HG03066 (cell line): ENCODE measurements around the gene MICU1.
"Not testable (repeated sequence)": the region's sequence is repeated elsewhere in the genome, so short reads cannot be mapped to it uniquely, and the experiment has no call there.

ENCODE experiments used
- ATAC-seq: cut with Tn5 transposase; IDR thresholded peaks from one replicate; pipeline ENCODE4 v1.9.1; 2021; ENCODE audit warnings: low read depth; ENCODE audit not compliant: unreplicated experiment

The MICU1 gene, protein sequence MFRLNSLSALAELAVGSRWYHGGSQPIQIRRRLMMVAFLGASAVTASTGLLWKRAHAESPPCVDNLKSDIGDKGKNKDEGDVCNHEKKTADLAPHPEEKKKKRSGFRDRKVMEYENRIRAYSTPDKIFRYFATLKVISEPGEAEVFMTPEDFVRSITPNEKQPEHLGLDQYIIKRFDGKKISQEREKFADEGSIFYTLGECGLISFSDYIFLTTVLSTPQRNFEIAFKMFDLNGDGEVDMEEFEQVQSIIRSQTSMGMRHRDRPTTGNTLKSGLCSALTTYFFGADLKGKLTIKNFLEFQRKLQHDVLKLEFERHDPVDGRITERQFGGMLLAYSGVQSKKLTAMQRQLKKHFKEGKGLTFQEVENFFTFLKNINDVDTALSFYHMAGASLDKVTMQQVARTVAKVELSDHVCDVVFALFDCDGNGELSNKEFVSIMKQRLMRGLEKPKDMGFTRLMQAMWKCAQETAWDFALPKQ

DNA sequence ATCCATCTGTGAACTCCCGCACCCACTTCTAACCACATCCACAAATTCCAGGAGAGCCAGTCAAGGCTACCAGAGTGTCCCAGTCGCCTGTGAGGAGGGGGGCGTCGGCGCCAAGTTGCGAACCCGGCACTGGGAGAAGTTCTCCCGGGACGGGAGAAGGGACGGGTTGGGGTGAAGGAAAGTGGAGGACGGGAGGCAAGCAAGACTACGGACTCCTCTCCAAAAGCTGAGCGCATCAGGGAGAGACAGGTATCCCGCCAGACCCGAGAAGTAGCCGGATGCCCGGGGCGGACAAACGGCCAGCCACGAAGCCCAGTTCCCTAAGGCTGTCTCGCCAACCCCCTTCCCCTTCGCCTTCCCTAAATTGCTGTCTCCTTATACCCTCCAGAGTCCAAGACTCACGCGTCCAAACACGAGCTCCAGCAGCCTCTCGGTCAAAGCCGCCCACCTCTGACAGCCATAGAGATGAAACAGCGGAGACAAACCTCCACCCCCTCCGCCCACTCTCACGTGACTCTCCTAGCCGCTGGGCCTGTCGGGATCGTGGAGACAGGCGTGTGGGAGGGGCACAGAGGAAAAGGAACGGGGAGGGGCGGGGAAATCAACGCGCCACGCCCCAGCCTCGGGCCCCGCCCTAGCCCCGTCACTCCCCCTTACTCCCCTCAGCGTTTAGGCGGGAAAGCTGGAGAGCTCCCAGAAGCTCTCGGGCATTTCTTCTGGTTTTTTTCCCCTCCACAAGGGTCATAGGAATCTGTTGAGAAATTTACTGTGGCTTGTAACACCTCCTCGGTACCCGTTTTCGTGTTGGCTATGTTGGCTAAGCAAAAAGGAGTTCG, at the start of gene MICU1:
TSS of gene MICU1 (minus strand) at position 472 of the 836 bp plus-strand sequence. CDS start 59,286 bp downstream, outside the sequence.
- ATAC-seq, result peak; percentile 96

DNA sequence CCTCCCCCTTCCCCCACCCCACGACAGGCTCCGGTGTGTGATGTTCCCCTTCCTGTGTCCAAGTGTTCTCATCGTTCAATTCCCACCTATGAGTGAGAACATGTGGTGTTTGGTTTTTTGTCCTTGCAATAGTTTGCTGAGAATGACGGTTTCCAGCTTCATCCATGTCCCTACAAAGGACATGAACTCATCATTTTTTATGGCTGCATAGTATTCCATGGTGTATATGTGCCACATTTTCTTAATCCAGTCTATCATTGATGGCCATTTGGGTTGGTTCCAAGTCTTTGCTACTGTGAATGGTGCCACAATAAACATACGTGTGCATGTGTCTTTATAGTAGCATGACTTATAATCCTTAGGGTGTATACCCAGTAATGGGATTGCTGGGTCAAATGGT, 48.3 kb upstream of the MICU1 start:
- not testable (repeated sequence) for ATAC-seq

- ATAC-seq, result no peak
Observed at GRCh38 chr10:72673280-72673679, 47.4 kb upstream of the MICU1 start.

- ATAC-seq, result no peak
Observed at GRCh38 chr10:72667207-72667864, 41.5 kb upstream of the MICU1 start.

DNA sequence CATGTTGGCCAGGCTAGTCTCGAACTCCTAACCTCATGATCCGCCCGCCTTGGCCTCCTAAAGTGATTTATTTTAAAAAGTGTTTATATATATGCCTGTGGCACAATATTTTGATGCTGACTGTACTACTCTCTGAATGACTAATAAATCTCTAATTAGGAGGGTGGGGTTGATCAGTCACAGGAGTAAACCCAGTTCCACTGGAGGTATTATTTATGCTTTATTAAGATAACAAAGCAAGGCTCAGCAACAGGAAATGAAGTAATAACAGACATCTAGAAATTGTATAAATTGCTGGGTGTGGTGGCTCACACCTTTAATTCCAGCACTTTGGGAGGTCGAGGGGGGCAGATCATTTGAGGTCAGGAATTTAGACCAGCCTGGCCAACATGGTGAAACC, 40.0 kb upstream of the MICU1 start:
- ATAC-seq, result no peak

- no peak for ATAC-seq
Observed at GRCh38 chr10:72663971-72664370, 38.1 kb upstream of the MICU1 start.

GRCh38 chr10:72661431-72661830, 35.6 kb upstream of the MICU1 start:
- no peak for ATAC-seq

GRCh38 chr10:72660220-72660619, 34.3 kb upstream of the MICU1 start:
- ATAC-seq, result no peak

DNA sequence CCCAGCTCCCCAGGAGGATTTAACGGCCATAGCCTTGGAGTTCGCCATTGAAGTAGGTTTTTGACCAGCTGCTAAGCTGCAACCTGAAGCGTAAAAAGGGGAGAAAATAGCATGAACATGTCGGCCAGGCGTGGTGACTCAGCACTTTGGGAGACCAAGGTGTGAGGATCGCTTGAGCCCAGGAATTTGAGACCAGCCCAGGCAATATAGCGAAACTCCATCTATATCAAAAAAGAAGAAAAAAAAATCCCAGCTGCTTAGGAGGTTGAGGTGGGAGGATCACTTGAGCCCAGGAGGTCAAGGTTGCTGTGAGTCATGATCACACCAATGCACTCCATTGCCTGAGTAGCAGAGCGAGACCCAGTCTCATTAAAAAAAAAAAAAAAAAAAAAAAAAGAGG, 33.8 kb upstream of the MICU1 start:
- no peak for ATAC-seq

GRCh38 chr10:72658696-72659400, 33.0 kb upstream of the MICU1 start:
- ATAC-seq, result no peak

GRCh38 chr10:72654720-72655119, 28.8 kb upstream of the MICU1 start:
- no peak for ATAC-seq

DNA sequence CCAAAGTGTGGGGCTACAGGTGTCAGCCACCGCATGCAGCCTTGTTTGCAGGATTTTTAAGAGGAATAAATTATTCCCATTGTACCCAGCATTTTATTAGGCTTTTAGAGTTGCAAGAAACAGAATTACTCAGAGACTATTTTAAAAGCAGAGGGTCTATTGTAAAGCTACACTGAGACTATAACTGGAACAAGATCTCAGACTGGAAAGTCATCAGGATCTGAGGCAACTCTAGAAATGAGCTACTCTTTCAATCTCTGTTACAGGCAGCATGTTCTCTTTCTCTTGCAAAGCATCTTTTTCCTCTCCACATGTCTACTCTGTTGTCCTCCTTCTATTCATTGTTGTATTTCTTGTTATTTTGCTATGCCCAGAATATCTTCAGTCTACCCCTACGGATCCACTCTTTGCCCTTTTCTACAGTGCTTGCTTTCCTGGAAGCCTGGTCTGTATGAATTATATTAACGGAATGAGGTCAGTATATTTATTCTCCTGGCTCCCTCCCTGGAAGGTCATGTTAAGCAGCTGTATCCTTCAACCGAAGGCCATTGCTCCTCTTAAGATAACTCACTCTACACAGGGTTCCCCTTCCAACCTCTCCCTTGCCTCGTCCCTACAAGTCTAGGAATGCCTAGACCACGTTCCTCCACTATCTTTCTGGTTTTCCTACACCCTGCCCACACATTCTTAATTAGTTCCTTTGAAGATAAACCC, 27.7 kb upstream of the MICU1 start:
- no peak for ATAC-seq

- no peak for ATAC-seq
Observed at GRCh38 chr10:72649291-72649690, 23.4 kb upstream of the MICU1 start.

- no peak for ATAC-seq
Observed at GRCh38 chr10:72648301-72648700, 22.4 kb upstream of the MICU1 start.

GRCh38 chr10:72646971-72647370, 21.1 kb upstream of the MICU1 start:
- ATAC-seq, result not testable (repeated sequence)

DNA sequence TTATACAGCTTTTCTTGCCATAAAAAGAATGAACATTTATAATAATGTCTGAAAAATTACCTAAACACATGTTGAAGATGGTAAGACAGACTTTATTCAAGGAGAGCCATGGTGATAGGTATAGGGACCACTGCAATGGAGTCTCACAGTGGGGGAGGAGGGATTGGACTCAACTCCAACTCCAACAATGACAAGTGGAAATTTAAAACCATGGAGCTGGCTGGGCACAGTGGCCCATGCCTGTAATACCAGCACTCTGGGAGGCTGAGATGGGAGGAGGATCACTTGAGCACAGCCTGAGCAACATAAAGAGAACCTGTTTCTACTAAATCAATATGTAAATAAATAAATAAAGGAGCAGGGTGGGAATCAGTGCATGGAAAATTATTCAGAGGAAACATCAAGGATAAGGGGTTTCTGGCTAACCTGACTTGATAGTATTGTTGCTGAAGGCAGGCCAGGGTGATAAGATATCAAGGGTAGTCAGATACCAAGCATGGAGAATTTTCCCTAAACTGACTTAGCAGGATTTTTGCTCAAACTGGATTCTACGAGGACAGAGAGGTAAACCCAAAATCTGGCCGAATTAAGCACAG, 19.5 kb upstream of the MICU1 start:
- ATAC-seq, result no peak

- ATAC-seq, result no peak
Observed at GRCh38 chr10:72642318-72642717, 16.4 kb upstream of the MICU1 start.

DNA sequence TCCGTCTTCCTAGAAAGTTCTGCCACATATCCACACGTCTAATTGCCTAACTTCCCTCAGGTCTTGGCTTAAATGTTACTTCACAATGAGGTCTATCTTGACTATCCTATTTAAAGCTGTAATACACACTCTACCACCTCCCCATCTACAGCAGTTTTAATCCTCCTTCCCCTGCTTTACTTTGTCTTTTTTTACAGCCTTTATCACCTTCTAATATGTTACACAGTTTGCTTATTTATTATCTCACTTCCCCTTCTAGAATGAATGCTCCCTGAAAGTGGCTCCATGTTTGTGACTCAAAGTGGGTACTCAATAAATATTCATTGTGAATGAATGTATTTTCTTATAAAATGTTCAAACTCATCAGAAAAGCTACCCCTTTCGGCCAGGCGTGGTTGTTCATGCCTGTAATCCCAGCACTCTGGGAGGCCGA, 13.6 kb upstream of the MICU1 start:
- ATAC-seq, result no peak
